ENCODE measurements around the gene PARP3. TPM values are rescaled to one million over a fixed set of nuclear protein-coding genes. Genes with fewer than 3 reads are reported as not detected.

PARP3 gene
- total RNA-seq, 3 donors from 2014 or later (not counting 1 experiment from before 2014, with no cell fraction given): 4.6 to 7.4 (median 5.6) TPM

DNA sequence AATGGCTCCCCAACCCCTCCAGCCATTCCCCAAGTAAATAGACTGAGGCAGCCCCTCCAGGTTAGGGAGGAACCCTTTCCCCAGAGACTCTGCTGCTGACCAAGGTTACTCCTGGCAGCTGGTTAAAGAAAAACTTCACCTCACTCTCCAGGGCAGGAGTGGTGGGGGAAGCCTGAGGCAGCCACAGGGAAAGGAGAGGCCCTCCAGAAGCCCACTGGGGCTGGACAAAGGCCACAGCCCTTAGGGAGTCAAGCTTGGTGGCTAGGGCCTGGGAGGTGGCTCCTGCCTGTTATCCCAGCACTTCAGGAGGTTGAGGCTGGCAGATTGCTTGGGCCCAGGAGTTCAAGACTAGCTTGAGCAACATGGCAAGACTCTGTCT is 42.1 kb downstream of the PARP3 start:
- H3K36me3 ChIP-seq (ENCODE audit: control insufficient read depth, insufficient read depth, low read length): peaks cover 2% of the 10 kb centered on the region
- Mint-ChIP-seq H3K4me3 (no peak overlapping the region), H3K27ac (peak overlapping the region; percentile 88 to 98), H3K27me3 (ENCODE audit: low read depth in 2 of 2) (no peaks in the 10 kb centered on the region), H3K4me1 (peaks cover 14 to 38% of the 10 kb centered on the region in 2 donors), H3K9me3 (no peaks in the 10 kb centered on the region), H3K36me3 (no peaks in the 10 kb centered on the region)
- H3K27me3 ChIP-seq (ENCODE audit: control insufficient read depth, insufficient read depth, low read length): no peaks in the 10 kb centered on the region
- H3K4me1 ChIP-seq (ENCODE audit: control insufficient read depth, insufficient read depth, low read length): peaks cover 29% of the 10 kb centered on the region
- H3K27ac ChIP-seq (ENCODE audit: low read length): no peak overlapping the region
- intact Hi-C loops (cut with micrococcal nuclease): no loop called here
- DNase-seq (no peak), ATAC-seq (no peak)
- H3K9me3 ChIP-seq (ENCODE audit: control insufficient read depth, insufficient read depth, low read length): no peaks in the 10 kb centered on the region
- H3K4me3 ChIP-seq (ENCODE audit: low read length): no peak overlapping the region
- TF ChIP-seq, protein P1, sequence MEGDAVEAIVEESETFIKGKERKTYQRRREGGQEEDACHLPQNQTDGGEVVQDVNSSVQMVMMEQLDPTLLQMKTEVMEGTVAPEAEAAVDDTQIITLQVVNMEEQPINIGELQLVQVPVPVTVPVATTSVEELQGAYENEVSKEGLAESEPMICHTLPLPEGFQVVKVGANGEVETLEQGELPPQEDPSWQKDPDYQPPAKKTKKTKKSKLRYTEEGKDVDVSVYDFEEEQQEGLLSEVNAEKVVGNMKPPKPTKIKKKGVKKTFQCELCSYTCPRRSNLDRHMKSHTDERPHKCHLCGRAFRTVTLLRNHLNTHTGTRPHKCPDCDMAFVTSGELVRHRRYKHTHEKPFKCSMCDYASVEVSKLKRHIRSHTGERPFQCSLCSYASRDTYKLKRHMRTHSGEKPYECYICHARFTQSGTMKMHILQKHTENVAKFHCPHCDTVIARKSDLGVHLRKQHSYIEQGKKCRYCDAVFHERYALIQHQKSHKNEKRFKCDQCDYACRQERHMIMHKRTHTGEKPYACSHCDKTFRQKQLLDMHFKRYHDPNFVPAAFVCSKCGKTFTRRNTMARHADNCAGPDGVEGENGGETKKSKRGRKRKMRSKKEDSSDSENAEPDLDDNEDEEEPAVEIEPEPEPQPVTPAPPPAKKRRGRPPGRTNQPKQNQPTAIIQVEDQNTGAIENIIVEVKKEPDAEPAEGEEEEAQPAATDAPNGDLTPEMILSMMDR (IDR thresholded peaks at IDR 0.05): no peak

GRCh38 chr3:51985063-51985462 is 42.9 kb downstream of the PARP3 start:
- TF ChIP-seq, protein P1 (IDR thresholded peaks at IDR 0.05): no peak
- intact Hi-C loops (cut with micrococcal nuclease): no loop called here
- ATAC-seq (no peak), DNase-seq (no peak)
- no peak overlapping the region for H3K4me3 ChIP-seq (ENCODE audit: low read length)
- no peaks in the 10 kb centered on the region for H3K27me3 ChIP-seq (ENCODE audit: control insufficient read depth, insufficient read depth, low read length)
- H3K27ac ChIP-seq (ENCODE audit: low read length): no peak overlapping the region
- H3K9me3 ChIP-seq (ENCODE audit: control insufficient read depth, insufficient read depth, low read length): no peaks in the 10 kb centered on the region
- H3K36me3 ChIP-seq (ENCODE audit: control insufficient read depth, insufficient read depth, low read length): peaks cover 2% of the 10 kb centered on the region
- Mint-ChIP-seq H3K36me3 (no peaks in the 10 kb centered on the region), H3K4me3 (no peak overlapping the region), H3K27ac (peak overlapping the region; percentile 88 to 98), H3K9me3 (no peaks in the 10 kb centered on the region), H3K27me3 (ENCODE audit: low read depth in 2 of 2) (no peaks in the 10 kb centered on the region), H3K4me1 (peaks cover 14 to 38% of the 10 kb centered on the region in 2 donors)
- peaks cover 29% of the 10 kb centered on the region for H3K4me1 ChIP-seq (ENCODE audit: control insufficient read depth, insufficient read depth, low read length)
- 91% methylated on average over 4 of the region's 6 CpGs for whole genome bisulfite sequencing (ENCODE audit: insufficient coverage)

- no peak for DNase-seq
- ATAC-seq: no peak
- H3K36me3 ChIP-seq (ENCODE audit: control insufficient read depth, insufficient read depth, low read length): no peaks in the 10 kb centered on the region
- H3K27ac ChIP-seq (ENCODE audit: low read length): no peak overlapping the region
- no peaks in the 10 kb centered on the region for H3K9me3 ChIP-seq (ENCODE audit: control insufficient read depth, insufficient read depth, low read length)
- peaks cover 26% of the 10 kb centered on the region for H3K4me1 ChIP-seq (ENCODE audit: control insufficient read depth, insufficient read depth, low read length)
- no peak overlapping the region for H3K27ac Mint-ChIP-seq
- TF ChIP-seq, protein P1 (IDR thresholded peaks at IDR 0.05): no peak
- H3K4me3 ChIP-seq (ENCODE audit: low read length): no peak overlapping the region
- H3K27me3 Mint-ChIP-seq (ENCODE audit: low read depth in 2 of 2): no peaks in the 10 kb centered on the region
- intact Hi-C loops (cut with micrococcal nuclease): no loop called here
- H3K27me3 ChIP-seq (ENCODE audit: control insufficient read depth, insufficient read depth, low read length): no peaks in the 10 kb centered on the region
- H3K9me3 Mint-ChIP-seq: no peaks in the 10 kb centered on the region
- no peak overlapping the region for H3K4me3 Mint-ChIP-seq
- peaks cover 14 to 31% of the 10 kb centered on the region in 2 donors for H3K4me1 Mint-ChIP-seq
- WGBS (ENCODE audit: insufficient coverage): 95% methylated on average over 12 of the region's 12 CpGs
- H3K36me3 Mint-ChIP-seq: no peaks in the 10 kb centered on the region
Observed at GRCh38 chr3:51986010-51986947, 44.1 kb downstream of the PARP3 start.
